ENCODE results near the gene CLDN7. TPM values are rescaled to one million over a fixed set of nuclear protein-coding genes. Genes with fewer than 3 reads are reported as not detected.

CLDN7 gene
- total RNA-seq, 1 donor from 2014 or later = 10.5 TPM

DNA sequence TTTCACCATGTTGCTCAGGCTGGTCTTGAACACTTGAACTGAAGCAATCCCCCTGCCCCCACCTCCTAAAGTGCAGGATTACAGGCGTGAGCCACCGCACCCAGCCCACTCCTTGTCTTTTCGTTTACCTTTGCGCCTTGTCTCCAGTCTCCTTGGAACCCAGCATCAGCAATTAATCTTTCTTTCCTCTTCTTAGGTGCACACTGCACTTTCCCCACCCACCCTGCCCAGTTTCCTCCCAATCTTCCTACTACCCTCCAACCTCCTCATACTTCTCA, 1.5 kb upstream of the CLDN7 start:
- peaks cover 3% of the 10 kb centered on the region for H3K36me3 Mint-ChIP-seq (ENCODE audit: low read depth, unreplicated experiment)
- H3K9me3 Mint-ChIP-seq (ENCODE audit: unreplicated experiment) = peaks cover 3% of the 10 kb centered on the region
- Histone ChIP-seq H3K27me3 (ENCODE audit: insufficient read depth, low read length) (peaks cover 14% of the 10 kb centered on the region), H3K27ac (ENCODE audit: low read depth, low read length) (no peak overlapping the region), H3K79me2 (ENCODE audit: insufficient read depth, low read length) (no peaks in the 10 kb centered on the region), H3K4me3 (ENCODE audit: insufficient read depth, low read depth, low read length) (no peak overlapping the region), H3K36me3 (ENCODE audit: insufficient read depth, low read length) (no peaks in the 10 kb centered on the region), H4K20me1 (ENCODE audit: insufficient read depth, low read length) (no peaks in the 10 kb centered on the region), H3K4me2 (ENCODE audit: low read length) (peak overlapping the region; percentile 80), H3K4me1 (ENCODE audit: insufficient read depth, low read length) (peaks cover 12% of the 10 kb centered on the region), H3K9me3 (ENCODE audit: insufficient read depth, low read depth, low read length) (no peaks in the 10 kb centered on the region), H3K9ac (ENCODE audit: low read length) (no peak overlapping the region), H2AFZ (ENCODE audit: low read depth, low read length) (peak overlapping the region; percentile 67)
- FAIRE-seq (no peak), DNase-seq (ENCODE audit: low read depth) (no peak)
- H3K27ac Mint-ChIP-seq (ENCODE audit: unreplicated experiment) = no peak overlapping the region
- no peak for TF ChIP-seq EZH2 (IDR thresholded peaks at IDR 0.05; ENCODE audit: insufficient read depth, low read length)
- TF ChIP-seq, protein P1, sequence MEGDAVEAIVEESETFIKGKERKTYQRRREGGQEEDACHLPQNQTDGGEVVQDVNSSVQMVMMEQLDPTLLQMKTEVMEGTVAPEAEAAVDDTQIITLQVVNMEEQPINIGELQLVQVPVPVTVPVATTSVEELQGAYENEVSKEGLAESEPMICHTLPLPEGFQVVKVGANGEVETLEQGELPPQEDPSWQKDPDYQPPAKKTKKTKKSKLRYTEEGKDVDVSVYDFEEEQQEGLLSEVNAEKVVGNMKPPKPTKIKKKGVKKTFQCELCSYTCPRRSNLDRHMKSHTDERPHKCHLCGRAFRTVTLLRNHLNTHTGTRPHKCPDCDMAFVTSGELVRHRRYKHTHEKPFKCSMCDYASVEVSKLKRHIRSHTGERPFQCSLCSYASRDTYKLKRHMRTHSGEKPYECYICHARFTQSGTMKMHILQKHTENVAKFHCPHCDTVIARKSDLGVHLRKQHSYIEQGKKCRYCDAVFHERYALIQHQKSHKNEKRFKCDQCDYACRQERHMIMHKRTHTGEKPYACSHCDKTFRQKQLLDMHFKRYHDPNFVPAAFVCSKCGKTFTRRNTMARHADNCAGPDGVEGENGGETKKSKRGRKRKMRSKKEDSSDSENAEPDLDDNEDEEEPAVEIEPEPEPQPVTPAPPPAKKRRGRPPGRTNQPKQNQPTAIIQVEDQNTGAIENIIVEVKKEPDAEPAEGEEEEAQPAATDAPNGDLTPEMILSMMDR (IDR thresholded peaks at IDR 0.05; ENCODE audit: insufficient read depth, low read depth, low read length) = no peak
- peaks cover 14% of the 10 kb centered on the region for H3K27me3 Mint-ChIP-seq (ENCODE audit: low read depth, unreplicated experiment)
- H3K4me1 Mint-ChIP-seq (ENCODE audit: low read depth, unreplicated experiment) = peaks cover 3% of the 10 kb centered on the region
- H3K4me3 Mint-ChIP-seq (ENCODE audit: unreplicated experiment) = no peak overlapping the region

DNA sequence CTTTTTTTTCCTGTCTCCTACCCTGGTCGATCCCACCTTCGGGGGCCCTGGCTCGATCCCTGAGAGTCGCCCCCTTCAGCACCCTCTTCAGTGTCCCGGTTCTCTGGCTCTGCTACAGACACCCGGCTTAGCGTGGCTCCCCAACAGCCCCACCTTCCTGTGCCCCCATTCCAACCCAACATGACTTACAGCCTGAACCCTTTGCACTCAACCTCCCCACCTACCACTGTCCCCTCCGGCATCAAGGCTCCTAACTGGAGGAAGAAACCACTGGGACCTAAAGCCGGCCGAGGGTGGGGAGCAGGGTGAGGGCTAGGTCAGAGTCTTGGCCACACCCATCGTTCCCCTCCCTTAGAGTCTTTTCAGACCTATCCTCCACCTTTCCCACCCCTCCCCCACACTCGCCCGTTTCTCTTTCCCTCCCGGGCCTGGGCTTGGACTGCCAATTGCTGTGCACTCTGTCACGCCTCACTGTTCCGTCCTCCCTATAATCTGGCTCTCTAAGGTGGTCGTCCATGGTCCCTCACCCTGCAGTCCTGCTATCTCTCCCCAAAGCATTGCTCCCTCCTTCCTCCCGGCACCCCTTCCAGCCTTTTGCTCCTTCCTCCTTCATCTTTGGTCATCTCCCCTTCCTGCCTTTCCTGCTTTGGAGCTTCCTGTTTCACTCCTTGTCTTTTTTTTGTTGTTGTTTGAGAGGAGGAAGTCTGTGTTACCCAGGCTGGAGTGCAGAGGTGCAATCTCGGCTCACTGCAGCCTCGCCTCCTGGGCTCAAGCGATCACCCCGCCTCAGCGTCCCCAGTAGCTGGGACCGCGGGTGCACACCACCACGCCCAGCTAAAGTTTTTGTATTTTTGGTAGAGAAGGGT, 890 bp upstream of the CLDN7 start:
- Mint-ChIP-seq H3K9me3 (ENCODE audit: unreplicated experiment) (peaks cover 3% of the 10 kb centered on the region), H3K4me1 (ENCODE audit: low read depth, unreplicated experiment) (peaks cover 3% of the 10 kb centered on the region), H3K27ac (ENCODE audit: unreplicated experiment) (peak overlapping the region; percentile 45), H3K36me3 (ENCODE audit: low read depth, unreplicated experiment) (peaks cover 6% of the 10 kb centered on the region), H3K27me3 (ENCODE audit: low read depth, unreplicated experiment) (peaks cover 14% of the 10 kb centered on the region), H3K4me3 (ENCODE audit: unreplicated experiment) (peak overlapping the region; percentile 57)
- peak overlapping the region; percentile 67 for H2AFZ ChIP-seq (ENCODE audit: low read depth, low read length)
- H3K9ac ChIP-seq (ENCODE audit: low read length) = no peak overlapping the region
- H3K36me3 ChIP-seq (ENCODE audit: insufficient read depth, low read length) = no peaks in the 10 kb centered on the region
- TF ChIP-seq, protein P1 (IDR thresholded peaks at IDR 0.05; ENCODE audit: insufficient read depth, low read depth, low read length) = no peak
- no peak for TF ChIP-seq EZH2 (IDR thresholded peaks at IDR 0.05; ENCODE audit: insufficient read depth, low read length)
- DNase-seq (ENCODE audit: low read depth) (no peak), FAIRE-seq (no peak)
- no peak overlapping the region for H3K27ac ChIP-seq (ENCODE audit: low read depth, low read length)
- H3K4me1 ChIP-seq (ENCODE audit: insufficient read depth, low read length) = peaks cover 12% of the 10 kb centered on the region
- H3K27me3 ChIP-seq (ENCODE audit: insufficient read depth, low read length) = peaks cover 14% of the 10 kb centered on the region
- H3K4me3 ChIP-seq (ENCODE audit: insufficient read depth, low read depth, low read length) = no peak overlapping the region
- no peaks in the 10 kb centered on the region for H3K9me3 ChIP-seq (ENCODE audit: insufficient read depth, low read depth, low read length)
- H3K4me2 ChIP-seq (ENCODE audit: low read length) = peak overlapping the region; percentile 80
- H3K79me2 ChIP-seq (ENCODE audit: insufficient read depth, low read length) = no peaks in the 10 kb centered on the region
- H4K20me1 ChIP-seq (ENCODE audit: insufficient read depth, low read length) = no peaks in the 10 kb centered on the region
